ENCODE measurements around the gene PDXP.

DNA sequence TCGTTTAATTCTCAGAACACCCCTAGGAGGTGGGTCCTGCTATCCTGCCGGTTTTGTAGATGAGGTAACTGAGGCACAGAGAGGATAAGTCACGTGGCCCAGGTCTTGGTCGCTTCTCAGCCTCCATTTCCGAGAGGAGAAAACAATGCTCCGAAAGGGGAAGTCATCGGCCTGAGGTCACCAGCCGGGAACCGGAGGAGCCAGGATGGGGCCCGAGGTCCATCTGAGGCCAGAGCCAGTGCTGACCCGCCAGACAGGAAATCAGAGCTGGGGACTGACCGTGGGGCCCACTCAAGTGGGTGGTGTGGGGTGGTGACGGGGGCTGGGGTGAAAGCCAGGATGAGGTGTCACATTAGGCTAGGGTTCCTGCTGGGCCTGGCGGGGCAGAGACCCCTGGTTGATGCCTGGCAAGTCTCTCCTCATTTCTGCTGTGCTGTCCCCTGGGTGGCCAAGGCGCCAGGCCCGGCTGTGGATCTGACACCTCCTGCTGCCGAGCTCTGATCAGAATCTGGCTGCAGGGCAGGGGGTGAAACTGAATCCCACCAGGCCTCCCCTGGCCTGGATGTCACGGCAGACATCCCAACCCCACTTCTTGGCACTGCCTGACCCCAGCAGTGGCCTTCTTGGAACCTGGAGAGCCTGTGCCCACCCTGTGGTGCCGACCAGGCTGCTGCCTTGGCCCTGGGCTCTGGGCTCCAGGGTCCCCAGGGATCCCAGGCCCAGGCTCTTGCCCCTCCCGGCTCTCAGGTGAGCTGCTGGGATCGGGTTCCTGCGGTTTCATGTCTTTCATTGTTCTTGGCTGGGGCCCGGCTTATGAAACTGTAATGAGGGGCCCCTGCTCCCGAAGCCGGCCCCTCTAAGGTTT is 50.3 kb downstream of the PDXP start:
- TF ChIP-seq, protein P1, sequence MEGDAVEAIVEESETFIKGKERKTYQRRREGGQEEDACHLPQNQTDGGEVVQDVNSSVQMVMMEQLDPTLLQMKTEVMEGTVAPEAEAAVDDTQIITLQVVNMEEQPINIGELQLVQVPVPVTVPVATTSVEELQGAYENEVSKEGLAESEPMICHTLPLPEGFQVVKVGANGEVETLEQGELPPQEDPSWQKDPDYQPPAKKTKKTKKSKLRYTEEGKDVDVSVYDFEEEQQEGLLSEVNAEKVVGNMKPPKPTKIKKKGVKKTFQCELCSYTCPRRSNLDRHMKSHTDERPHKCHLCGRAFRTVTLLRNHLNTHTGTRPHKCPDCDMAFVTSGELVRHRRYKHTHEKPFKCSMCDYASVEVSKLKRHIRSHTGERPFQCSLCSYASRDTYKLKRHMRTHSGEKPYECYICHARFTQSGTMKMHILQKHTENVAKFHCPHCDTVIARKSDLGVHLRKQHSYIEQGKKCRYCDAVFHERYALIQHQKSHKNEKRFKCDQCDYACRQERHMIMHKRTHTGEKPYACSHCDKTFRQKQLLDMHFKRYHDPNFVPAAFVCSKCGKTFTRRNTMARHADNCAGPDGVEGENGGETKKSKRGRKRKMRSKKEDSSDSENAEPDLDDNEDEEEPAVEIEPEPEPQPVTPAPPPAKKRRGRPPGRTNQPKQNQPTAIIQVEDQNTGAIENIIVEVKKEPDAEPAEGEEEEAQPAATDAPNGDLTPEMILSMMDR (IDR thresholded peaks at IDR 0.05), result no peak
- no peak for TF ChIP-seq POLR2AphosphoS5 (IDR thresholded peaks at IDR 0.05)

Data from sigmoid colon (tissue), 4 donors.